Keratinocyte (primary cell): Measurements from ENCODE around the gene SLC49A4.

Experiments used
- EZH2 ChIP-seq: IDR thresholded peaks from one replicate; pipeline ENCODE4 v1.6.1; 2012; ENCODE audit warnings: inconsistent platforms, mild to moderate bottlenecking, low read length, moderate library complexity
- TF ChIP-seq, protein P1 (sequence below), 3 experiments: IDR thresholded peaks in 1 of 3; conservative IDR thresholded peaks in 1 of 3; optimal IDR thresholded peaks in 1 of 3; 2 replicates in 2 of 3; 3 replicates in 1 of 3; pipeline versions ENCODE3 to v1.5.1; 2011; ENCODE audit warnings: low read length in 3 of 3, mild to moderate bottlenecking in 3 of 3, moderate library complexity in 2 of 3, control low read depth in 1 of 3, inconsistent platforms in 1 of 3; ENCODE audit not compliant: insufficient read depth in 2 of 3; ENCODE audit errors: extremely low read depth in 1 of 3

DNA sequence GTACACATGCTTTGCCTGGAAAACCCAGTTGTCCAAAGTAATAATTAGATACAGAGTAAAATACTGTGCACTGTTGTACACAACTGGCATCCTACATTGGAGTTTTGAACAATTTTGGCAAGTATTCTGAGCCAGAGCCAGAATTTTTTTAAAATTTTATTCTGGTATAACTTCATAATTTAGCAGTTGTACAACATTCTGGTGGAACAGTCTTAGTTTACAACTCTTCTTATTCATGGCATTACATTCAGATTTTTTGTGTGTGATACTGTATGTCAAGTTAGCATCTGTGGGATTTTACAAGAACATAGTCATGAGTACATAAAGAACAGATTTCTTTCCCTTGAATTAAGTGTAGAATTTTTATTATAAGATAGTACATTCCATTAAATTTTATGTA, 67.5 kb downstream of the SLC49A4 start:
- TF ChIP-seq, protein P1, sequence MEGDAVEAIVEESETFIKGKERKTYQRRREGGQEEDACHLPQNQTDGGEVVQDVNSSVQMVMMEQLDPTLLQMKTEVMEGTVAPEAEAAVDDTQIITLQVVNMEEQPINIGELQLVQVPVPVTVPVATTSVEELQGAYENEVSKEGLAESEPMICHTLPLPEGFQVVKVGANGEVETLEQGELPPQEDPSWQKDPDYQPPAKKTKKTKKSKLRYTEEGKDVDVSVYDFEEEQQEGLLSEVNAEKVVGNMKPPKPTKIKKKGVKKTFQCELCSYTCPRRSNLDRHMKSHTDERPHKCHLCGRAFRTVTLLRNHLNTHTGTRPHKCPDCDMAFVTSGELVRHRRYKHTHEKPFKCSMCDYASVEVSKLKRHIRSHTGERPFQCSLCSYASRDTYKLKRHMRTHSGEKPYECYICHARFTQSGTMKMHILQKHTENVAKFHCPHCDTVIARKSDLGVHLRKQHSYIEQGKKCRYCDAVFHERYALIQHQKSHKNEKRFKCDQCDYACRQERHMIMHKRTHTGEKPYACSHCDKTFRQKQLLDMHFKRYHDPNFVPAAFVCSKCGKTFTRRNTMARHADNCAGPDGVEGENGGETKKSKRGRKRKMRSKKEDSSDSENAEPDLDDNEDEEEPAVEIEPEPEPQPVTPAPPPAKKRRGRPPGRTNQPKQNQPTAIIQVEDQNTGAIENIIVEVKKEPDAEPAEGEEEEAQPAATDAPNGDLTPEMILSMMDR (optimal IDR thresholded peaks at IDR 0.05 in 1 of 3, IDR thresholded peaks at IDR 0.05 in 1 of 3, conservative IDR thresholded peaks at IDR 0.05 in 1 of 3; ENCODE audit: extremely low read depth in 1 of 3, insufficient read depth in 2 of 3, low read length in 3 of 3), result no peak
- no peak for TF ChIP-seq EZH2
